ENCODE data around the gene SLC9A9.

DNA sequence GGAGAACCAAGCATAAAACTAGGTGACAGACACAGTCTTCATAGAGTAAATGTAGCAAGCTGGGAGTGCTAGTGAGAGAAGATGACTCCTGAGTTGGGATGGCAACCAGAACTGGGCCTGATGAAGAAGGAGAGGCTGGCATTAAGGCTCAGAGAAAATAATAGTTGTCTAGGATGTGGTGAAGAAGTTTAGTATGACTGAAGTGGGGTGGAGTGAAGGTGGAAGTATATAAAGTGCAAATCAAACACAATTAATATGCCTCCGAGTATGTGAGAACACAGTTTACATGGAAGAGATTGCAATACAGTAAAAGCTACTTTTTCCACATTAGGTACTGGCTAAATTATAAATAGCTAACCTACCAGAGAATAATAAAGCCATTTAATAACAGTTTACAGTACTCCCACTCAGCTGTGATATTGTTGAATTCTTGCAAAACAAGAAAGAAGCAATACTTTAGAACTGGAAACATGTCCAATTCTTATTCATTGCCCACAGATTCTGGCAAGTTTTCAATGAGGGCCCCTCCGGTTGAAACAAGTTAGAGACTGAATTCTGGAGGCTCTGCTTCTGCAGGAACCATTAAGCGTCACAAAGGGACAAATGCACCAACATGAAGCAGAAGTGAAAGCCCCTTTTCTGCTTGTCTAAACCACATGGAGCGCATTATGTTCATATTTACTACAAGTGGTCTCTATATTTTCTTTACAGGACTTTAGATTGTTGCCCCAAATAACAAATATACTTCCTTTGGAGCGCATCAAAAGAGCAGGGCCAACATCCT, 243.7 kb downstream of the SLC9A9 start:
- TF ChIP-seq POLR2A (IDR thresholded peaks at IDR 0.05), result no peak
- TF ChIP-seq, protein P1, sequence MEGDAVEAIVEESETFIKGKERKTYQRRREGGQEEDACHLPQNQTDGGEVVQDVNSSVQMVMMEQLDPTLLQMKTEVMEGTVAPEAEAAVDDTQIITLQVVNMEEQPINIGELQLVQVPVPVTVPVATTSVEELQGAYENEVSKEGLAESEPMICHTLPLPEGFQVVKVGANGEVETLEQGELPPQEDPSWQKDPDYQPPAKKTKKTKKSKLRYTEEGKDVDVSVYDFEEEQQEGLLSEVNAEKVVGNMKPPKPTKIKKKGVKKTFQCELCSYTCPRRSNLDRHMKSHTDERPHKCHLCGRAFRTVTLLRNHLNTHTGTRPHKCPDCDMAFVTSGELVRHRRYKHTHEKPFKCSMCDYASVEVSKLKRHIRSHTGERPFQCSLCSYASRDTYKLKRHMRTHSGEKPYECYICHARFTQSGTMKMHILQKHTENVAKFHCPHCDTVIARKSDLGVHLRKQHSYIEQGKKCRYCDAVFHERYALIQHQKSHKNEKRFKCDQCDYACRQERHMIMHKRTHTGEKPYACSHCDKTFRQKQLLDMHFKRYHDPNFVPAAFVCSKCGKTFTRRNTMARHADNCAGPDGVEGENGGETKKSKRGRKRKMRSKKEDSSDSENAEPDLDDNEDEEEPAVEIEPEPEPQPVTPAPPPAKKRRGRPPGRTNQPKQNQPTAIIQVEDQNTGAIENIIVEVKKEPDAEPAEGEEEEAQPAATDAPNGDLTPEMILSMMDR (IDR thresholded peaks at IDR 0.05 in 4 of 5, conservative IDR thresholded peaks at IDR 0.05 in 1 of 5), result no peak
